HG03469 (cell line): Measurements from ENCODE around the gene EVC.

Experiments
- ATAC-seq: cut with Tn5 transposase; IDR thresholded peaks from one replicate; pipeline ENCODE4 v1.9.1; 2021; ENCODE audit warnings: mild to moderate bottlenecking, moderate library complexity, moderate number of reproducible peaks; ENCODE audit not compliant: unreplicated experiment

Gene EVC

GRCh38 chr4:5783486-5783885, 72.5 kb downstream of the EVC start:
- ATAC-seq, result no peak

GRCh38 chr4:5784021-5784420, 73.0 kb downstream of the EVC start:
- no peak for ATAC-seq

GRCh38 chr4:5784960-5785611, 74.1 kb downstream of the EVC start:
- no peak for ATAC-seq

- no peak for ATAC-seq
These were observed 75.0 kb downstream of the EVC start for GRCh38 chr4:5785806-5786680.

- no peak for ATAC-seq
These were observed 76.3 kb downstream of the EVC start for GRCh38 chr4:5787311-5787710.

- no peak for ATAC-seq
These were observed 77.1 kb downstream of the EVC start for GRCh38 chr4:5788144-5788543.

- no peak for ATAC-seq
These were observed 78.1 kb downstream of the EVC start for GRCh38 chr4:5789141-5789540.

- ATAC-seq, result no peak
These were observed 79.5 kb downstream of the EVC start for GRCh38 chr4:5790546-5790857.

- ATAC-seq, result no peak
These were observed 80.7 kb downstream of the EVC start for GRCh38 chr4:5791654-5792053.

- ATAC-seq, result no peak
These were observed 82.5 kb downstream of the EVC start for GRCh38 chr4:5793514-5793913.

- no peak for ATAC-seq
These were observed 84.6 kb downstream of the EVC start for GRCh38 chr4:5795580-5795979.

GRCh38 chr4:5796976-5797375, 86.0 kb downstream of the EVC start:
- ATAC-seq, result no peak

GRCh38 chr4:5797866-5798265, 86.9 kb downstream of the EVC start:
- ATAC-seq, result no peak

GRCh38 chr4:5798462-5798861, 87.5 kb downstream of the EVC start:
- ATAC-seq, result no peak

- ATAC-seq, result no peak
These were observed 87.9 kb downstream of the EVC start for GRCh38 chr4:5798946-5799345.

- no peak for ATAC-seq
These were observed 88.4 kb downstream of the EVC start for GRCh38 chr4:5799406-5799805.

GRCh38 chr4:5800496-5800895, 89.5 kb downstream of the EVC start:
- no peak for ATAC-seq

- no peak for ATAC-seq
These were observed 90.7 kb downstream of the EVC start for GRCh38 chr4:5801696-5802095.

GRCh38 chr4:5802565-5802964, 91.6 kb downstream of the EVC start:
- ATAC-seq, result no peak

GRCh38 chr4:5804656-5805055, 93.7 kb downstream of the EVC start:
- ATAC-seq, result no peak

GRCh38 chr4:5805270-5805669, 94.3 kb downstream of the EVC start:
- no peak for ATAC-seq

GRCh38 chr4:5808081-5808741, 97.2 kb downstream of the EVC start:
- no peak for ATAC-seq
